Measurements from ENCODE around the gene SPATA13.

- TF ChIP-seq CREB1 (IDR thresholded peaks at IDR 0.05; ENCODE audit: low read depth) (no peak), EGR1 (IDR thresholded peaks at IDR 0.05) (no peak), EP300 (IDR thresholded peaks at IDR 0.05; ENCODE audit: borderline replicate concordance) (no peak), MAX (IDR thresholded peaks at IDR 0.05) (no peak), FOXM1 (IDR thresholded peaks at IDR 0.05; ENCODE audit: borderline replicate concordance, low read depth) (no peak), RAD21 (IDR thresholded peaks at IDR 0.05; ENCODE audit: low read depth) (no peak), USF1 (IDR thresholded peaks at IDR 0.05) (no peak), NFIC (IDR thresholded peaks at IDR 0.05) (no peak), REST (IDR thresholded peaks at IDR 0.05; ENCODE audit: low read depth) (no peak), YY1 (IDR thresholded peaks at IDR 0.05; ENCODE audit: low read depth) (no peak)
These were observed 13.3 kb downstream of the SPATA13 start for GRCh38 chr13:24173795-24174194.
